ENCODE measurements around the gene EPHA7.

Gene EPHA7

GRCh38 chr6:93391965-93392364 is 27.4 kb downstream of the EPHA7 start:
- DNase-seq (ENCODE audit: low read depth), result no peak

GRCh38 chr6:93389192-93389591 is 30.2 kb downstream of the EPHA7 start:
- no peak for DNase-seq (ENCODE audit: low read depth)
- H3K4me3 ChIP-seq (ENCODE audit: low read depth, low read length), result no peak overlapping the region
- no peak for TF ChIP-seq POLR2A (IDR thresholded peaks at IDR 0.05; ENCODE audit: extremely low read depth, insufficient read length)
- no peak for TF ChIP-seq MAX (IDR thresholded peaks at IDR 0.05; ENCODE audit: low read depth, low read length)
- TF ChIP-seq CTCF (IDR thresholded peaks at IDR 0.05; ENCODE audit: low read depth, low read length), result no peak
- no peak for TF ChIP-seq MYC (IDR thresholded peaks at IDR 0.05; ENCODE audit: low read depth, low read length)

More at GRCh38 chr6:93391965-93392364, 27.4 kb downstream of the EPHA7 start:
- no peak overlapping the region for H3K4me3 ChIP-seq (ENCODE audit: low read depth, low read length)
- no peak for TF ChIP-seq CTCF (IDR thresholded peaks at IDR 0.05; ENCODE audit: low read depth, low read length)
- no peak for TF ChIP-seq MYC (IDR thresholded peaks at IDR 0.05; ENCODE audit: low read depth, low read length)

- no peak for DNase-seq (ENCODE audit: low read depth)
- TF ChIP-seq CTCF (IDR thresholded peaks at IDR 0.05; ENCODE audit: low read depth, low read length), result no peak
- no peak for TF ChIP-seq MAX (IDR thresholded peaks at IDR 0.05; ENCODE audit: low read depth, low read length)
- TF ChIP-seq POLR2A (IDR thresholded peaks at IDR 0.05; ENCODE audit: extremely low read depth, insufficient read length), result no peak
- no peak for TF ChIP-seq MYC (IDR thresholded peaks at IDR 0.05; ENCODE audit: low read depth, low read length)
- no peak overlapping the region for H3K4me3 ChIP-seq (ENCODE audit: low read depth, low read length)
Measured at GRCh38 chr6:93388070-93388469, 31.3 kb downstream of the EPHA7 start.

GRCh38 chr6:93376026-93376540 is 43.3 kb downstream of the EPHA7 start:
- no peak overlapping the region for H3K4me3 ChIP-seq (ENCODE audit: low read depth, low read length)
- TF ChIP-seq POLR2A (IDR thresholded peaks at IDR 0.05; ENCODE audit: extremely low read depth, insufficient read length), result no peak
- TF ChIP-seq CTCF (IDR thresholded peaks at IDR 0.05; ENCODE audit: low read depth, low read length), result no peak
- no peak for TF ChIP-seq MYC (IDR thresholded peaks at IDR 0.05; ENCODE audit: low read depth, low read length)
- no peak for TF ChIP-seq MAX (IDR thresholded peaks at IDR 0.05; ENCODE audit: low read depth, low read length)
- DNase-seq (ENCODE audit: low read depth), result no peak

- TF ChIP-seq CTCF (IDR thresholded peaks at IDR 0.05; ENCODE audit: low read depth, low read length) (no peak), MYC (IDR thresholded peaks at IDR 0.05; ENCODE audit: low read depth, low read length) (no peak), MAX (IDR thresholded peaks at IDR 0.05; ENCODE audit: low read depth, low read length) (no peak), POLR2A (IDR thresholded peaks at IDR 0.05; ENCODE audit: extremely low read depth, insufficient read length) (no peak)
- H3K4me3 ChIP-seq (ENCODE audit: low read depth, low read length), result no peak overlapping the region
- no peak for DNase-seq (ENCODE audit: low read depth)
Measured at GRCh38 chr6:93373445-93373844, 45.9 kb downstream of the EPHA7 start.

GRCh38 chr6:93371756-93372155 is 47.6 kb downstream of the EPHA7 start:
- TF ChIP-seq POLR2A (IDR thresholded peaks at IDR 0.05; ENCODE audit: extremely low read depth, insufficient read length) (no peak), MYC (IDR thresholded peaks at IDR 0.05; ENCODE audit: low read depth, low read length) (no peak), CTCF (IDR thresholded peaks at IDR 0.05; ENCODE audit: low read depth, low read length) (no peak), MAX (IDR thresholded peaks at IDR 0.05; ENCODE audit: low read depth, low read length) (no peak)
- no peak for DNase-seq (ENCODE audit: low read depth)
- H3K4me3 ChIP-seq (ENCODE audit: low read depth, low read length), result no peak overlapping the region

Data from NB4 (cell line).